ENCODE results near the gene CDHR3.

CDHR3 gene, protein sequence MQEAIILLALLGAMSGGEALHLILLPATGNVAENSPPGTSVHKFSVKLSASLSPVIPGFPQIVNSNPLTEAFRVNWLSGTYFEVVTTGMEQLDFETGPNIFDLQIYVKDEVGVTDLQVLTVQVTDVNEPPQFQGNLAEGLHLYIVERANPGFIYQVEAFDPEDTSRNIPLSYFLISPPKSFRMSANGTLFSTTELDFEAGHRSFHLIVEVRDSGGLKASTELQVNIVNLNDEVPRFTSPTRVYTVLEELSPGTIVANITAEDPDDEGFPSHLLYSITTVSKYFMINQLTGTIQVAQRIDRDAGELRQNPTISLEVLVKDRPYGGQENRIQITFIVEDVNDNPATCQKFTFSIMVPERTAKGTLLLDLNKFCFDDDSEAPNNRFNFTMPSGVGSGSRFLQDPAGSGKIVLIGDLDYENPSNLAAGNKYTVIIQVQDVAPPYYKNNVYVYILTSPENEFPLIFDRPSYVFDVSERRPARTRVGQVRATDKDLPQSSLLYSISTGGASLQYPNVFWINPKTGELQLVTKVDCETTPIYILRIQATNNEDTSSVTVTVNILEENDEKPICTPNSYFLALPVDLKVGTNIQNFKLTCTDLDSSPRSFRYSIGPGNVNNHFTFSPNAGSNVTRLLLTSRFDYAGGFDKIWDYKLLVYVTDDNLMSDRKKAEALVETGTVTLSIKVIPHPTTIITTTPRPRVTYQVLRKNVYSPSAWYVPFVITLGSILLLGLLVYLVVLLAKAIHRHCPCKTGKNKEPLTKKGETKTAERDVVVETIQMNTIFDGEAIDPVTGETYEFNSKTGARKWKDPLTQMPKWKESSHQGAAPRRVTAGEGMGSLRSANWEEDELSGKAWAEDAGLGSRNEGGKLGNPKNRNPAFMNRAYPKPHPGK

DNA sequence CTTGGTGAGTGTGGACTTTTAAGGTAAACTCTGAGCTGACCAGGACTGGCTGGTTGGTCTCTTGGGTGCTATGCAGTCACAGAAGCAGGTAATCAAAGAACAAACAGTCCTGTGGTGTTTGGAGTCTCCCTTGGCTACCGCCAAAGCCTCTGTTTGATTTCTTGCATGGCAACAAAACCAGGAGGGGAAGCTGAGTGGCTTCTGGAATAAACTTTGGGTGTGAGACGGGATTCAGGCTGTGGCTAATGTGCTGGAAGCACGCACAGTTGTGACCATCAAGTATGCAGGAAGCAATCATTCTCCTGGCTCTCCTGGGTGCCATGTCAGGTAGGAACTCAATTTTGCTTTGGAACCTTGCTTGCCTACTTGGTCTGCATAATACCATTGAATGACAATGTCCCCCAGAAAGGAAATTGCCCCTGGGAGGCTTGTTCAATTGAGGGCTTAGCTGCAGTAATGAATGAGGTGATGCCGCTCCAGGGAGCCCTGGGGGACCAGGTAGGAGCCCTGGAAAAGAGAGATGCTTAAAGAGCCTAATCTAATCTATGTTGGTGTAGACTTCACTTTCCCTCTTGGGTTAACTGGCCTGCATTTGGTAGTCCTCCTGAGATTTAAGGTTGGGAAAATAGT, at the start of gene CDHR3:
Gene CDHR3, plus strand, starts transcription at position 227 of the 630 bp plus-strand sequence. Its CDS starts 55 bp downstream, at position 282.
- in situ Hi-C loops (cut with HindIII; ENCODE audit: low sequenced_read_pairs): no loop called here

DNA sequence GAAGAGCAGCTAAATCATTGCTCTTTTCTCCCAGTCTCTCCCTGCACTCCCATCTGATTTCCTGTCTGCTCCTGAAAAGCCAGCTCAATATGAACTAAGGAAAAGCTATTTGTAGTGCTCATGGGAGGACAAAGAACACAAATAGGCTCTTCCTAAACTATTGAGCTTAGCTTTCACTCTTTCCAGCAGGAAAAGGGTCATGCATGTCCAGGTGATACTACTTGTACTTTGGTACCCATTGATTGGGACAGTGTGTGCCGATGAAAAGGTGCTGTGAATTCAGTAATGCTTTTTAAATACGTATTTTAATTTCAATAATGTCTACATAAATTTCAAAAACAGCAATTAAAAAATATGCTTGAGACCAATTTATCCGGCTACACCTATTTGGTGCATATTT, 49.1 kb upstream of the CDHR3 start:
- in situ Hi-C loops (cut with HindIII; ENCODE audit: low sequenced_read_pairs): no loop called here

DNA sequence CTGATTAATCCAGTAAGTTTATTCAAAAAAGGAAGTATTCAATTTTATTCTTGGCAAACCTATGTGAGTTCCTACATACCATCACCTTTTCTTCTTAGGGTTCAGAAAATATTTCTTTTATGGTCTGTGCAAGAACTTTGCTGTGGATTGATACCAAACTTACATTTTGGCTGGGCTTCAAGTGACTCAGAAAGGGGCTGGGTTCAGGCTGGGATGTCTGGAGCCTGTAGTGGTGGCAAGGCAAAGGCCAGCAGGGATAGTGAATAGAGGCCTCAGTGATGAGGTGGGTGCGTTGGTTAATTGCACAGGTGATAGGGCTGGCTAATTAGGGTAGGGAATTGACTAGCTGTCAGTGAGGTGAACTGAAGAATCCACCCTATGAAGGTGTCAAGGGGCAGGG, 46.5 kb upstream of the CDHR3 start:
- in situ Hi-C loops (cut with HindIII; ENCODE audit: low sequenced_read_pairs): no loop called here

DNA sequence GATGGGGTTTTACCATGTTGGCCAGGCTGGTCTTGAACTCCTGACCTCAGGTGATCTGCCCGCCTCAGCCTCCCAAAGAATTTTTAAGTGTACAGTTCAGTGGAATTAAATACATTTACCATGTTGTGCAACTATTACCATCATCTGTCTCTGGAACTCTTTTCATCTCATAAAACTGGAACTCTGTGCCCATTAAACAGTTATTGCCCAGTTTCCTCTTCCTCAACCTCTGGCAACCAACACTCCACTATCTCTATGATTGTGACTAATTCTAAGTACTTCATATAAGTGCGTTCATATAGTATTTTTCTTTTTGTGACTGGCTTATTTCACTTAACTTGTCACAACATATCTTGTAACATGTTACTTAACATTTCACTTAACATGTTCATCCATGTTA, 45.4 kb upstream of the CDHR3 start:
- in situ Hi-C loops (cut with HindIII; ENCODE audit: low sequenced_read_pairs): no loop called here

DNA sequence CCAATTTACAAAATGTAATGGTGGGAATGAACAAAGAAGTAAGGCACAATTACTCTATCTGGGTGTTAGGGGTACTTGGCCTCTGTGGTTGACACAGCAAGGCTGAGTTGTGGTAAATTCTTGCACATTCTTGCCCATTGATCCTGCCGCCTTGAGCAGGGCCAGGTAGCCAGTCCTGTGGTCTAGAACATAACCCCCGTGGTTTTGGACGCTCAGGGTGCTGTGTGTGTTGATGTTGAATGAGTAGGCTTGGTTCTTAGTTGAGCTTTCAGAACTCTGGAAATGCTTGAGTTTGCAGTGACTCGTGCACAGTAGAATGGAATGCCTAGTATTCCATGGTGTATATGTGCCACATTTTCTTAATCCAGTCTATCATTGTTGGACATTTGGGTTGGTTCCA, 42.3 kb upstream of the CDHR3 start:
- in situ Hi-C loops (cut with HindIII; ENCODE audit: low sequenced_read_pairs): no loop called here

DNA sequence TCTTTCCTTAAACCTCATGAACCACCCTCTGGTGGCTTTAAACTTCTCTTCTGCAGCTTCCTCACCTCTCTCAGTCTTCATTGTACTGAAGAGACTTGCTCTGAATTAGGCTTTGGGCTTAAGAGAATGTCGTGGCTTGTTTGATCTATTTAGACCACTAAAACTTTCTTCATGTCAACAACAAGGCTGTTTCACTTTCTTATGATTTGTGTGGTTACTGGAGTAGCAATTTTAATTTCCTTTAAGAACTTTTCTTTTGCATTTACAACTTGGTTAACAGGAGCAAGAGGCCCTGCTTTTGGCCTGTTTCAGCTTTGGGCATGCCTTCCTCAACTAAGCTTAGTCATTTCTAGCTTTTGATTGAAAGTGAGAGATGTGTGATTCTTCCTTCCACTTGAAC, 38.1 kb upstream of the CDHR3 start:
- in situ Hi-C loops (cut with HindIII; ENCODE audit: low sequenced_read_pairs): no loop called here

DNA sequence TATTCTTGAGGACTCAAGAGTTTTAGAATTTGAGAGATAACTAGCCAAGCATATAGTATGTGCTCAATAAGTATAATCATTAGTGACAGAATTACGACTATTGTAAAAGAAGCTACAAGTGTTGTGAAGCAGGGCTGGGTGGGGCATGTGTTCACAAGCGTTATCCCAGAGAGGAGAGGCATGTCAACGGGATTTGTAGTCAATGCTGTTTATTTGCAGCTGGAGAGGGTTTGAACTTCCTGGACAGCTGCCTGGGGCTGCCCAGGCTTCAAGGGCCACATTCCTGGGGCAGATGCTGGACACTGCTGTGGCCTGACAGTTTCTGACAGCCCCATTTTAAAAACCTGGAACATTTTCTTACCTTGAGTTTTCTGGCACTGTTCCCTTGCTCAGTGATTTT, 36.9 kb upstream of the CDHR3 start:
- in situ Hi-C loops (cut with HindIII; ENCODE audit: low sequenced_read_pairs): no loop called here

DNA sequence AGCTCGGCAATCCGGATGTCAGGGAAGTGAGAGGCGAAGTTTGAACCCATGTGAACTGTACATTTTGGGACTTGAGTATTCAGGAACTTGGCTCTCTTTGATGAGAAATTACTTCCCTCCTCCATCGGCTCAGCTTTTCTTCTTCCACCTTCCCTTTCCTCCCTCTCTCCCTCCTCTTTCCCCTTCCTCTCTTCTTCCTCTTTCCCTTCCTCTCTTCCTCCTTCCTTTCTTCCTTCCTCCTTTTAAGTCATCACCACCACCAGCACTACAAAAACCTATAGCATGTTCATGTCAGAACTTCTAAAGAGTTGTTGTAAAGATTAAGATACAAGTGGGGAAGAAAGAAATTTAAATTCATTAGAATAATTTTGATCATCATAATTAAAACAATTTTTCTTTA, 31.9 kb upstream of the CDHR3 start:
- in situ Hi-C loops (cut with HindIII; ENCODE audit: low sequenced_read_pairs): no loop called here

DNA sequence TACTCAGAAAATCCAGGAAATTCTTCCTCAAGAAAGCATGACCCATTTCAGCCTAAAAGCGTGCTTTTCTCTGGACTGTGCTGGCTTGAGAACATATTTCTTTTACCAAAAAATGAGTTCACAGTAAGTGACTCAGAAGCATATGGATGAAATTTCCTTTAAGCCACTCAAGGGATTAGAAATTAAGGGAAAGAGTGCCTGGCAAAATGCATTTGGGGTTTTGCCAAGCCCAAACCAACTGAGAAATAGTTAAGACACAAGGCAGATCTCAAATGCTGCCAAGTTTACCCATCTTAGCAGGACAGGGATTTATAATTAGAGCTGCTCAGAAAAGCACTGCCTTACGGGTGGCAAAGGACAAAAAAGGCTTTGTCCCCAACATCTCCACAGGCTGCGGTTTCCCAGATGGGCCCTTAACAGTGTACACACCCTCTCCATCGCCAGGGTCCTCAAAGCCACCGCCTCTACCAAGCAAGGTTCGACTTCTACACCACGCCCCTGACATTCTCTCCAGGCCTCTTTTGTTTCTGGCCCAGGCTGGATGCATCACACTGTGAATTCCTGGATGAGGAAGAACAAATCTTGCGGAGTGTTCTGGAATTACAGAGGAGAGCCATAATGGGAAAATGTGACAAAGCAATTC, 30.1 kb upstream of the CDHR3 start:
- in situ Hi-C loops (cut with HindIII; ENCODE audit: low sequenced_read_pairs): no loop called here

DNA sequence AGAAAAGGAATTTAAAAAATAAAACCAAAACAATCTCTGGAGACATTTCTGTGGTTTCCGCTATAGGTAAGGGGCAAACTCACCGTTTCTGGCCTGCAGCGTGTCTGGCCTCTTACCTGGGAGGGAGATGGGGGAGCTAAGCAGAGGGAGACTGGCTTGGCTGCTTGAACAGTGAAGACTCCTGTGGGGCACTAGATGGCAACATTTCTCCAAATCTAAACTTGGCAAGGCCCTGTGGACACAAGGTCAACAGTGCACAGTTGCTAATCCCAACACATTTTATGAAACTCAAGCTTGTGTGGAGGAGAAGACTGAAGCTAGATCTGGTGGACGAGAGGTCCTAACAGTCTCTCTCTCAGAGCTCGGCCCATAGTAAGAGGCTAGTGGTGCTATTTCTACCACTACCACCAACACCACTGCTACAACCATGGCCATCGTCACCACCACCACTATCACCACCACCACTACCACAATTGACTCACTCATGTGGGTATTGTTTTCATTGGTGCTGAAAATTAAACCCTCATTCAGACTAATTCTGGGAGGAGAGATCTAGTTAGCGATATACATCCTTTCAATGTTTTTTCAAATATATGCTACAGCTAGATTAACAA, 28.4 kb upstream of the CDHR3 start:
- in situ Hi-C loops (cut with HindIII; ENCODE audit: low sequenced_read_pairs): no loop called here

DNA sequence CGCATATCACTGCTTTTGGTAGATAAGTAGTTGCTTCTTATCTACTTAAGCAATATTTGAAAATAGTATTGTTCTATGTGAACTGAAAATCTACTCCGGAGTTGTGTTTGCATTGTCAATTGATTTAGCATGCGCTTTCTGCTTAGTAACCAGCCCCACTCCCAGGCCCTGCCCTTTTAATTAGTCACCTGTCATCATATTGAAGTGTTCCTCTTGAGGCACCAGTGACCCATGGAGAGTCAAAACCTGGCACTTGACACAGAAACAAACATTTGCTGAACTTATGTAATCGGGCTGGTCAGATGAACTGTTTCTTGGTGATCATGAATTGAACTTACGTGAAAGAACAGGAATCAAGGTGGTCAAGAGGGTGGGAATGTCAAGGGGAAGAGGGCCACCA, 27.8 kb upstream of the CDHR3 start:
- in situ Hi-C loops (cut with HindIII; ENCODE audit: low sequenced_read_pairs): no loop called here

DNA sequence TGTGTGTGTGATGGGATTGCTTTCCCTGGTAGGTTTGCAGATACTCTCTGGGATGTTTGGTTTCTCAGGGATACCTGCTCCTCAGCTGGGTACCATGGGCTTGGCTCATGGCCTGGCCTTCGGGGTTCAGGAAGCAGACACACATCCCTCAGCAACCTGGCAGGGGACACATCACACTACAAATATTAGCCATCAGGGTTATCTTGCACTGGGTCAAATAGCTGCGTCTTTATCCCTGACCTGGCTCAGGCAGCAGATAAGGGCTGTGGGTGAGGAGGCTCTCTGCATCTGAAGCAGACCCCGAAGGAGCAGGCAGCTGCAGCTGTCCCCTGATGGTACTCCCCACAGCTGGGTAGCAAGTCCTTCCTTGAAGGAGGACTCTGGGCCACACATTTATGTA, 25.7 kb upstream of the CDHR3 start:
- in situ Hi-C loops (cut with HindIII; ENCODE audit: low sequenced_read_pairs): no loop called here

DNA sequence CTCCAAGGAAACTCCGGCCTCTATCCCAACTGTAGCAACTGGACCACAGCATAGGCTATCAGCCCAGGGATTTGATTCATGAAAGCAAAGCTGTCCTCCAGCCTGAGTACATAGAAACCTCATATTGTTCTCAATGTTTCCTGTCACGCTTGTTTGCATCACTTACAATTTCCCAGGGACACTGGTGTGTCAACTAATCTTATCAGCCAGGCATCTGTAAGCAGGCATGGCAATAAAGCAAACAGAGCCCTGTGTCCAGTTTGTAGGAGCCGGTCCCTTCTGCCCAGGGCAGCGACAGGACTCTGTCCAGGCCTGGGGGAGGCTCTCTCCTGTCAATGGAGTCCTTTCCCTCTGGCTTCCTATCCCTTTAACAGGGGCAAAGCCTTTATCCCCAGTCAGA, 23.0 kb upstream of the CDHR3 start:
- in situ Hi-C loops (cut with HindIII; ENCODE audit: low sequenced_read_pairs): no loop called here

DNA sequence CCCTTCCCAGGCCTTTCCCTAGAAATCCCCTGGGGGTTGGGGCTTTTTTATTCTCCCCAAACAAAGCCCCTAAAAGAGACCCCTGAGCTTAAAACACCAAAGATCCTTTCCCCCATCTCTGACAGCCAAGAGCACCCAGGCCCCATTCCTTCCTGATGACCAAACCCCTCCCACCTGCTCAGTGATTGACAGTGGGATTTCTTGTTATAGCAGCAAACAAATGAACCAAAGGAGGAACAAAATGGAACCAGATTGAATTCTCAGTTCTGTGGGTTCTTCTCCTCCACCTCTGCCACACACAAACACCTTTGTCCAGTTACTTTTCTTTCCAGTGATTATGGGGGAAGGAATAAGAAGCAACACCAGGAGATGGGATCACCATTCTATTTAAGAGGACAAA, 21.5 kb upstream of the CDHR3 start:
- in situ Hi-C loops (cut with HindIII; ENCODE audit: low sequenced_read_pairs): no loop called here

DNA sequence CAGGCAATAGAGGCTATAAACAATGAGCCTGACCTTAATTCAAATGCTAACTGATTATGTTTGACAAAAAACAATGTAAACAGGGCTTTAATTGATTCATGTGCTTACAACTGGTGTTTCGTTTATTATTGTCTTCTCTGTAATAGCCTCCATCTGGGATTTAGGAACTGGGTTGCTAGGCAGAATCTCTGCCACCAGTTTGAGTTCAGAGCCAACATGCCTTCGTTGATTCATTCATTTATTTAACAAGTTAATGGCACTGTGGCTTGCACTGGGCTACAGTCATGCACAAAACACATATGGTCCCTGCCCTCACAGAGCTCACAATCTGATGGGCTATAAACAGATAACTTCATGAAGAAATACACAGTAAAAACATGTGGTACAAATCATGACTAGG, 19.6 kb upstream of the CDHR3 start:
- in situ Hi-C loops (cut with HindIII; ENCODE audit: low sequenced_read_pairs): no loop called here

DNA sequence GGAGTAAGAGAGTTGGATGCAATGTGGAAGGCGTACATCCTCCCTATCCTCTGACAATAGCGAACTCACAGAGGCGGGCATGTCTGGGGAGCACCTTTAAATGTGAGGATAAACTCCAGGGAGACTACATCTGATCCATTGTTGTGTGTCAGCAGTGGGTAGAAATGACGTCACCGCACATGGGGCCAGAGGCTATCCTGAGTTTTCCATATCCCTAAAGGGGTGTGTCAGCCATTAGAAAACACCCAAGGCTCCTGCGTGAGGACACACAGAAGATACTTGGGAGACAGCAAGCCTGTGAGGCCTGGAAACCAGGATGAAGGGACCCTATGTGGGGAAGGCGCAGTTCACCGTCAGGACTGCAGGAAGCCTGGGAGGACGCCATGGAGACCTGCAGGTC, 17.2 kb upstream of the CDHR3 start:
- in situ Hi-C loops (cut with HindIII; ENCODE audit: low sequenced_read_pairs): no loop called here

DNA sequence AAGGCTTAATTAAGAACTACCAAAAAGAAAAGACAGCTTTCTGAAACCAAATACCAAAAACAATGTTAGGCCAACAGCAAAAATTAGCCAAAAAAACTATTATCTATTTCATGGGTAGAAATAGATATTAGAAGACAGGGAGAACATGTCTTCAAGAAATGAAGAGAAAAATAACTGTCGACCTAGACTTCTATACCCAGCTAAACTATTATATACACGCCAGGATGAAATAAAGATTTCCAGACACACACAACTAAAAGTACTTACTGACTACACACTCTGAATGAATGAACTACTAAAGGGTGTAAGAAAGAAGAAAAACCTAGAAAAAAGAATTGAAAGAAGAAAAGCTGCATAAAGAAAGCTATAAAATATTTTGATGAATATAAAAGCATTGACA, 11.5 kb upstream of the CDHR3 start:
- in situ Hi-C loops (cut with HindIII; ENCODE audit: low sequenced_read_pairs): no loop called here

DNA sequence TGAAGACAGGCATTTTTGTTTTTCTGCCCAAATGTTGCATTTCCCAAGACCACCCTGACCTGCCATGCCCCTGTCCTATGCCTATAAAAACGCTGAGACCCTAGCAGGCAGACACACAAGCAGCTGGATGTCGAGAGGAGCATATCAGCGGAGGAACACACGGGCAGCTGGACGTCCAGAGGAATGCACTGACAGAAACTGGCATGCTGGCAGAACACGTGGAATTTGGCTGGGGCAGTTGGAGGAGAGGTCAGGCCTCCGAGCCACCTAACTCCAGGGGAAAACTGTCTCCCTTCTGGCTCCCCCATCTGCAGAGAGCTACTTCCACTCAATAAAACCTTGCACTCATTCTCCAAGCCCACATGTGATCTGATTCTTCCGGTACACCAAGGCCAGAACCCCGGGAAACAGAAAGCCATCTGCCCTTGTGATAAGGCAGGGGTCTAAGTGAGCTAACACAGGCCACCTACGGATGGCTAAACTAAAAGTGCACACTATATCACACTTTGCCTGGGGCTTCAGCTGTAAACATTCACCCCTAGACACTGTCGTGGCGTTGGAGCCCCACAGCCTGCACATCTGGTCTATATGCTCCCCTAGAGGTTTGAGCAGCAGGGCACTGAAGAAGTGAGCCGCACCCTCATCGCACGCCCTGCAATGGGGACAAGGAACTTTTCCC, 10.0 kb upstream of the CDHR3 start:
- in situ Hi-C loops (cut with HindIII; ENCODE audit: low sequenced_read_pairs): no loop called here

DNA sequence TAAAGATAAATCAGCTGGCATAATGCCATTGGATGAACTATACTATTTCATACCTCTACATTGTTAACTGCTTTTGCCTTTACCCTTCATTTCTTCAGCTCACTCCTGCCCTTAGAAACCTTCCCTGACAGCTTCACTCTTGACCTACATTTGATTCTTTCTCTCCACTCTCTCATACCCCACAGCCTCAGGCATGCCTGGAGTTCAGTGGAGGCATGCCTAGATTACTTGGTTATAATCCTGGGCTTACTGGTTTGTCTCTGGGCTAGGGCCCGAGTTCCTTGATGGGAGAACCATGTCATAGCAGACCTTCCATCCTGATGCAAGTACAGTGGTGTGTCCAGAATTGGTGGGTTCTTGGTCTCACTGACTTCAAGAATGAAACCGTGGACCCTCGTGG, 8.4 kb upstream of the CDHR3 start:
- in situ Hi-C loops (cut with HindIII; ENCODE audit: low sequenced_read_pairs): no loop called here
